ENCODE data around the gene HAS3.
"Not testable (repeated sequence)": the region's sequence is repeated elsewhere in the genome, so short reads cannot be mapped to it uniquely, and the experiment has no call there.

Gene HAS3

DNA sequence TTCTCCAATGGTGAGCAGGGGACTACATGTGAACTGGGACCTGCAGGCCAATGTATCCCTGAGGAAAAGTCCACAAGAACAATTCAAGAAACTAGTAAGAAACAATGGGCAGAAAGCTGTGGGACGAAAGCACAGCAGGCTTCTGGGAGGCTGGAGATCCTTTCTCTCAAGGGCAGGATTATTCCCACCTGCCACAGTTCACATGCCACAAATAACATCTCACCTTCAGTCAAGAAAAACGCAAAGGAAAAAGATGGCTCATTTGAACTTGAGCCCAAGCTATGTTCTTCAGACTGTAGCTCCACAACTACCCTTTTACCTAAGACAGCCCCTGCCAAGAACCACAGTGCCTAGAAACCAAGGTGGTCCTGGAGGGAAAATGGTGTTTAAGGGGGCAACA lies 13.0 kb downstream of the HAS3 start:
- no peak for DNase-seq

DNA sequence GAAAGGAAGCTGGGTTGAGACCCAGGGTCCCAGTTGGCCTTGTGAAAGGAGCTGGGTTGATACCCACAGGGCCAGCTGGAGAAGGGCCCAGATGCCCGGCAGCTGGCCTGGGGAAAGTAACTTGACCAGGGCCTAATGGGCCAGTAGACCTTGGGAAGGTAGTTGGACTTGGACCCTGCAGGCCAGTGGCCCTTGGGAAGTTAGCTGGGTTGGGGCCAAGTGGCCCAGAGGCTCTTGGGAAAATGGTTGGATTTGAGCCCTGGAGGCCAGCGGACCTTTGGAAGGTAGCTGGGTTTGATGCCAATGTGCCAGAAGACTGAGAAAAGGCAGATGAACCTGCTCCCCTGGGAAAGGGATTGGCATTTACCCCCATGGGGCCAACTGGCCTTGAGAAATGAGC lies 13.5 kb downstream of the HAS3 start:
- DNase-seq, result no peak

DNA sequence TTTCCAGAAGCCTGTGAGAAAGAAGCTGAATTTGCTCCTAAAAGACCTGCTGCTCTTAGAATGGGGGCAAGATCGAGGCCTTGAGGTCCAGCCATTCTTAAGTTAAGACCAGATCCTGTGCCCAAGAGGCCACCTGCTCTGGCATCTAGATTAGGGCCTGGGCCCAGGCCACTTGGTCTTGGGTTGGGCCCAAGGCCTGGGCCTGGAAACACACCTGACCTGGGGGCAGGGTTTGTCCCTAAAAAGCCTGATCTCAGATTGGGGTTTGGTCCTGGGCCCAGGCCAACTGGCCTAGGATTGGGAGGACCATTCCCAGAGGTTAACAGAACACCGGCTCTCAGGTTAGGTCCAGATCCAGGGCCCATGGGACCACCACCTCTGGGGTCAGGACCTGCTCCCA lies 14.1 kb downstream of the HAS3 start:
- no peak for DNase-seq

DNA sequence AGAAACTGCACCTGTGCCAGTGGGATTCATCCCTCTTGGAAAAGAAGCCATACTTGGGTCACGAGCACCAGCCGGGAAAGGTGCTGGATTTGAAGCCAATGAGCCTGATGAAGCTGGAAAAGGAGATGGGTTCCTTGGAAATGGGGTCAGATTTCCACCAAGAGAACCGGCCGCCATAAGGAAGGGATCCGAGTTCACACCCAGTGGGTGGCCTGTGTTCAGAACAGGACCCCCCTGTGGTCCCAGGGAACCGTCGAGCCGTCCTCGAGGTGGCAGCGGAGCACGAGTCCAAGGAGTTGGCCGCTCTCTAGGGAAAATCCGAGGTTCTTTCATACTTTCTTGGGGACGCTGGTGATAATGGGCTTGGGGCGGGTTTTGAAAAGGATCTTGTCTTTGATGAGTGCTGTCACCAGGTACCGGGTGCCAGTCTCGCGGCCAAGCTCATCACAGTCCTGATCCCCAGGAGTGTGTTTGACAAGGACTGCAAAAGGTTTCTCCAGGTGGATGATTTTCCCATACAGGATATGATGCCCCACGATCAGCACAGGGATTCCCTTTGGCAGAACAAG lies 14.7 kb downstream of the HAS3 start:
- no peak for DNase-seq

DNA sequence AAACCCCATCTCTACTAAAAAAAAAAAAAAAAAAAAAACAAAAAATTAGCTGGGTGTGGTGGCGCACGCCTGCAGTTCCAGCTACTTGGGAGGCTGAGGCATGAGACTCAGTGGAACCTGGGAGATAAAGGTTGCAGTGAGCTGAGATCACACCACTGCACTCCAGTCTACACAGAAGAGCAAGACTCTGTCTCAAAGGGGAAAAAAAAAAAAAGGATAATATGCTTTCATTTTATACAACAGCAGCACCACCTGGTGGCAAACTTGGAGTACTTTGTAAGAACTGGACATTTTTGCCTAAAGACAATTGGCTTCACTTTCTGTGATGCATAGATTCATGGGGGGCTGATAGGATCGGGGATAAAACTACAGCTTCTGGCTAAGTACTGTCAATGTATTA lies 18.5 kb downstream of the HAS3 start:
- DNase-seq, result no peak

DNA sequence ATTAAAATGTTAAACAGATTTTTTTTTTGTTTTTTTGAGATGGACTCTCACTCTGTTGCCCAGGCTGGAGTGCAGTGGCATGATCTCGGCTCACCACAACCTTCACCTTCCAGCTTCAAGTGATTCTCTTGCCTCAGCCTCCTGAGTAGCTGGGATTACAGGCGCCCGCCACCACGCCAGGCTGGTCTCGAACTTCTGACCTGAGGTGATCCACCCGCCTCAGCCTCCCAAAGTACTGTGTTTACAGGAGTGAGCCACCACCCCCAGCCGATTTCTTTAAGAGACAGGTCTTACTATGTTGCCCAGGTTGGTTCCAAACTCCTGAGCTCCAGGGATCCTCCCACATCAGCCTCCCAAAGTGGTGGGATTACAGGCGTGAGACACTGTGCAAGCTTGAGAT lies 19.0 kb downstream of the HAS3 start:
- DNase-seq, result not testable (repeated sequence)

DNA sequence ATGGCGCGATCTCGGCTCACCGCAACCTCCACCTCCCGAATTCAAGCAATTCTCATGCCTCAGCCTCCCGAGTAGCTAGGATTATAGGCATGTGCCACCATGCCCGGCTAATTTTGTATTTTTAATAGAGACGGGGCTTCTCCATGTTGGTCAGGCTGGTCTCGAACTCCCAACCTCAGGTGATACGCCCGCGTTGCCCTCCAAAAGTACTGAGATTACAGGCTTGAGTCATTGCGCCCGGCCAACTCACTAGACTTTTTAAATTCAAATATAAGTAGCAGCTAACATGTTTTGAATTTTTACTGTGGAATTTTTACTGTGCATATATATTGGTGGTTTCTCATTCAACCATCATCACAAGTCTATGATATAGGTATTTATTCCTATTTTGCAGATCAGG lies 19.5 kb downstream of the HAS3 start:
- not testable (repeated sequence) for DNase-seq

DNA sequence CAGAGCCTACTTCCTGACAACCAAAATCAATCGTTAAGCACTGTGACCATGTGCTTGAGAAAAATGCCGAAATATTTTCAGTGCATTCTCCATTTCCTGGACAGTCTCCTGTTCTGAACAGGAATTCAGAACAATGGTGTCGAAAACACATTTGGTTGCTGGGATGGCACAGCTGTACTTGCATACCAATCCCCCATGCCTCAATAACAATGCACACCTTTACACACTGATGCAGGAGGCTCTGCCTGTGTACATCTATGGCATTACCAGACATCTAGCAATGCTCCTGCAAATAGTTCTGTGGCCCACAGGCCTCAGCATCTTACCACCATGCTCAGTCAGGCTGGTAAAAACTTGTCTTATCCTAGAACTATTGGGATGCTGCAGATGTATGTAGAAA lies 20.8 kb downstream of the HAS3 start:
- DNase-seq, result no peak

DNA sequence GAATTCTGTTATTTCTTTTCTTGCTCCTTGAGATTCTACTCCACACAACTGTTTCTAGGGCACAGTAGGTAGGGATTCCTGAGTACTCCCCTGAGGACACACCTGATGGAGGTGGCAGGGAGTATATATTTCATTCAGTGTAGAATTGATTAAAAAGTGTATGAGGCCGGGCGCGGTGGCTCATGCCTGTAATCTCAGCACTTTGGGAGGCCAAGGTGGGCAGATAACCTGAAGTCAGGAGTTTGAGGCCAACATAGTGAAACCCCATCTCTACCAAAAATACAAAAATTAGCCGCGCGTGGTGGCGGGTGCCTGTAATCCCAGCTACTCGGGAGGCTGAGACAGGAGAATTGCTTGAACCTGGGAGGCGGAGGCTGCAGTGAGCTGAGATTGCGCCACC lies 21.3 kb downstream of the HAS3 start:
- DNase-seq, result not testable (repeated sequence)

DNA sequence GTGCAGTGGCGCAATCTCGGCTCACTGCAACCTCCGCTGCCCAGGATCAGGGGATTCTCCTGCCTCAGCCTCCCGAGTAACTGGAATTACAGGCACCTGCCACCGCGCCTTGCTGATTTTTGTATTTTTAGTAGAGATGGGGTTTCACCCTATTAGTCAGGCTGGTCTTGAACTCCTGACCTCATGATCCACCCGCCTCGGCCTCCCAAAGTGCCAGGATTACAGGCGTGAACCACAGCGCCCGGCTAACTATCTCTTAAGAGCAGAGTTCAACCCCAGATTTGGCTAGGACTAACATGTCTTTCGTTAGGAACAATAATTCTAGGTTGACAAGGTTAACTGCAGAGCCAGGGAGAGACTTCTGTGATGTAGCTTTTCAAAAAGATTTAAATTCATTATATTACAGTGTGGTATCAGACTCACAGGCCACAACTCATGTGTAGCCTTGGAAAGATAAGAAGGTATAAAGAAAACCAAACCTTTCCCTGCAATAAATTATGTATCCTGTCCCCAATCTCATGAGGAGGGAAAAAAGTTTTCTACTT lies 22.6 kb downstream of the HAS3 start:
- DNase-seq, result no peak

DNA sequence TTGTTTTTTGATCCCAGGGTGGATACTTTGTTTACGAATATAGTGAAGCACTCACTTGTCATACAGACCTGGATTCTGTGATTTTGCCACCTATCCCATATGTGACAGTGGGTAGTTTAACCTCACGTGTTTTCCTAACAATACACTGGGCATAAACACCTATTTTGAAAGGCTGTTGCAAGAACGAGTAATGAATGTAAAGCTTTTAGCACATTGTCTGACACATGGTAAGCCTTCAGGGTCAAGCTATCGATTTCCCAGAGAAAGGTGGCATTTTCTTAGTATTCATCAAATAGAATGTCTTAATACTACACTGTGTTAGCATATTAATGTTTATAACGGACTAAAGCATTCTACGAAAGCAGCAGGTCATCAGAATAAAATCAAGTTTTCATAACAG lies 25.0 kb downstream of the HAS3 start:
- no peak for DNase-seq

DNA sequence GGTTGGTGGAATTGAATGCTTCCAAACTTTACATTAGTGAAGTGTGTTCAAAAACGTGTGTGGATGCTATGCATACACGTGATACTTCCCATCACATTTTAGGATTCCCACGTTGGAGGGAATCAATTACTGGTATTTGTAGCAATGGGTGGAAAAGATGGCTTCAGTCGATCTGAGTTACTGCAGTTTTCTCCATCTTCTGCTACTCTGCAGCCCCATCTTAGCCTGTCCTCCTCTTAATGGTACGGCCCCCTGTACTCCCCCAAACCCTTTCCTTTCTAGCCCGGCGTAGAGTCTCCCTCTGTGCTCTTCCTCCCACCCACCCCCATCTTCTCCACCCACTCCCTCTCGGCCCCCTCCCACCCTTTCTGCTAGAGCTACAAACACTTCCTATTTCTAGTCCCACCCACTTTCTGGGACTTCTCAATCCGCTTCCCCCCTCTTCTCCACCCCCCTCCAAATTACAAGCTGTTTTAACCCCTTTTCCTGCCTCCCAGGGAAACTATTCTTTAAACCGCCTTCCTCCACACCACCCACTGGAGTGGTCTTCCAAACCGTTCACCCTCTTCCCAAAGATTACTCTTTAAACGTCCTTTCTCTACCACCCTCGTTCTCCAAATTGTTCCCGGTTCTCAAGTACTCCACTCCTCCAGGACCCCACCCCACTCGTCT lies 25.9 kb downstream of the HAS3 start:
- no peak for DNase-seq

DNA sequence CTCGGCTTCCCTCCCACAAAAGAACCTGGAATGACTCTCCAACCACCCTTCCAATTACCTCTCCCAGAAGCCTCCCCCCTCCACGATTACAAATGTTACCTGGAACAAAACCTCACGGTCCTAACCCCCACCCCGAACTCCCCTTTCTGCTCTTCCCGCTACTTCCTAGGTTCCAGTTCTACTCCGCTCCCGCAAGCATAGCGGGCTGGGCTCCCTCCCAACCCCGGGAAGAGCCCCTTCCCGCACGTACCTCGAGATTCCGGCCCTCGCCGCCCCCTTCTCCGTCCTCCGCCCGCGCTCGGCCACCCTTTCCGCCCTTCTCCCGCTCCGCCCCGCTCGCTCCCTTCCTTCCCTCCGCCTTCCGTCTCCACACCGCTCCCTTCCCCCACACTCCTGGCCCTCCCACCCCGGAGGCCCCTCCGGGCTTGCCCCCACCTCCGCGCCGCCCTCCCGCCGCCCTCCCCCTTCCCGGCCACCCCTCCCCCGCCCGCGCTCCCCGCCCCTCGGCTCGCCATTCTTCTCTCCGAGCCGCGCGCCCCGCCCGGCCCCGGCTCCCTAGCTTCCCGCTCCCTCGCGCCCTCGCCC lies 26.5 kb downstream of the HAS3 start:
- DNase-seq, result peak; percentile 54

DNA sequence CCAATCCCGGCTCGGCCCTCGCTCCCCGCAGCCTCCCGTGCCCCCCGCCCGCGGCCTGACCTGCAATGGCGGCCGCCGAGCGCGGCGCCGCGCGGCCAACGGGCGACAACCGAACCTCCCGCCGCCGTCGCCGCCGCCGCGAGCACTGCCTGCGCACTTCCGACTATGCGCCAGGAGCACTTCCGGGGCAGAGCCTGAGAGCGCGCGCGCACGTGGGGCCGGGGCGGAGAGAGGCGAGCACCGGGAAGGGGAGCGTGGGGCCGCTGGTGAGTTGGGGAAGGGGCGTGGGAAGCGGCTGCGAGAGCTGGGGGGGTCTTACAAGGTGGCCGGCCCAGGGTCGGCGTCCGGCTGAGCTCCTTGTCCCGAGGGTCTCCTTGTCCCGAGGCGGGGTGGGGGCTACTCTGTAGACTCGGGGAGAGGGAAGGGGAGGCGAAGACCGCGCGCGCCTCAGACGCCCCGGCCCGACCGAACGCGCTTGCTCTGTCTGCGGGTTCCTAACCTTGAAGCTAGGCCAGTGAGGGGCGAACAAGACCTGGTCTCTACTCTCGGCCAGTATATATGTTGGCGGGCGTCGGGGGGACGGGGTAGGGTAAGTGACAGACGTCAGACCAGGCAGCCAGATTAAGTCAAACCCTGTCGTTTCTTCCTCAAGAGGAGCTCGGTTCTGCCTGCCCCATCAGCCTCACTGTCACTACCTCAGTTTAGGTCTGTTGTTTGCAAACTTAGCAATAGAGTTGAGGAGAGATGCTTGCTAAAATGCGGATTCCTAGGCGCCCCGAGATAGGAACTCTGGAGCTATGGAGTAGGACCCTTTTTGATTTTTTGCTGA lies 27.2 kb downstream of the HAS3 start, which contains the start of the genes CHTF8 and UTP4:
Gene CHTF8, minus strand, starts transcription at position 165 of the 829 bp plus-strand sequence. CDS start 11,130 bp downstream, outside the sequence.
Gene UTP4, plus strand, starts transcription at position 226 of the 829 bp plus-strand sequence. CDS start 811 bp downstream, outside the sequence.
- peak; percentile 79 for DNase-seq

DNA sequence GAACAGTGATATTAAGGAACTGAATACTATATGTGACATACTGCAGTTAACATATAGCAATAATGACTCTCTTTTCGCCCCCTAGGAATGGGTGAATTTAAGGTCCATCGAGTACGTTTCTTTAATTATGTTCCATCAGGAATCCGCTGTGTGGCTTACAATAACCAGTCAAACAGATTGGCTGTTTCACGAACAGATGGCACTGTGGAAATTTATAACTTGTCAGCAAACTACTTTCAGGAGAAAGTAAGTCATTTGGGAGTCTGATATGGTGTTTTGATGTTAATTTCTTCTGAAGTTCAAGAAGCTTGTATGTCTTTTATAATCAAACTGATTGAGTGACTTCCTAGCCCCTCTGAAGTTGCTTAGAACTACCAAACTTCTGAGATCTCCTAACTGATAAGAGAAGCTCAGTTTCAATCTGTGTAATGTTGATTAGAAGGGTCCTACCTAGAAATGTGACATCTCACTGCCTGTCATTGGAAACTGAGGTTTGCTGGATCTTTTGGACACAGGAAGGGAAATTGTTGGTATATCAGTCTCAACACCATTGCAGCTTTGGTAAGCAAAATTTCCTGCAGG lies 28.0 kb downstream of the HAS3 start:
- no peak for DNase-seq

DNA sequence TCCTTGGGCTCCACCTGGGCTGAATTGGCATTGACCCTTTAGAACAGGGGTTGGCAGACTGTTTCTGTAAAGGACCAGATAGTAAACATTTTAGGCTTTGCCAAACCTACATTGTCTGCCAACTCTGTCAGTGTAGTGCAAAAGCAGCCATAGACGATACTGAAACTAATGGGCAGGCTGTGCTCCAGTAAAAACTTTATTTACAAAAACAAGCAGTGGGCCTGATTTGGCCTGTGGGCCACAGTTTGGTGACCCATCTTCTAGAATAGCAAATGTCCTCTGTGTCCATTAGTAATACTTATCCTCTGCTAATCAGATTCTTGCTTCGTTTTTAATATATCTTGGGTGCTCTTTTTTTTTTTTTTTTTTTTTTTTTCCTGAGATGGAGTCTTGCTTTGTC lies 33.2 kb downstream of the HAS3 start:
- no peak for DNase-seq

DNA sequence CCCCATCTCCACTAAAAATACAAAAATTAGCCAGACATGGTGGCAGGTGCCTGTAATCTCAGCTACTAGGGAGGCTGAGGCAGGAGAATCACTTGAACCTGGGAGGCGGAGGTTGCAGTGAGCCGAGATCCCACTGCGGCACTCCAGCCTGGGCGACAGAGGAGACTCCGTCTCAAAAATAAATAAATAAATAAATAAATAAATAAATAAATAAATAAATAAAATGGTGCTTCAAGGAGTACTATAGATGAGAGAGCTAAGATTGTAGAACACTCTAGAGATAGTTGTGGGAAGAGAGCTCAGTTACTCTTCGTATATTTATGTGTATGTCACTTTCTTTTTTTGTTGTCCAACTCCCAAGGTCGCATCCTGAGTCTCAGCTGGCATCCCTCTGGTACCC lies 34.0 kb downstream of the HAS3 start:
- DNase-seq, result not testable (repeated sequence)

DNA sequence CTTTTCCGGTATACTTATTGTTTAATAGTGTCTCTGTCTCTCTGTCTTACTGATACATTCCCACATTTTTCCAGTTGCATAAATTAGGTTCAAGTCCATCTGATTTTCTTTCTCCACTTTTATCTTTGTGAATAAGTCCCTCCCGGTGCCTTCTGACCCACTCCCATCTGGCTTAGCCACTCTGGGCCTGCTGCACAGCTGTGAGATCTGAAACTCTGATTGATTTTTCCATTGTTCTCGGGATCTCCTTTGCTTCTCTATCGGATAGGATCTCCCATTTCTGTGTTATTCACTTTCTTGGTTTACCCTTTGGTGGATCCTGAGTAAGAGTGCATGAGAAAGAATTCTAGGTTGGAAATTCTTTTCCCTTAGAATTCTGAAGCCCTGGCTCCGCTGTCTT lies 35.6 kb downstream of the HAS3 start:
- no peak for DNase-seq

DNA sequence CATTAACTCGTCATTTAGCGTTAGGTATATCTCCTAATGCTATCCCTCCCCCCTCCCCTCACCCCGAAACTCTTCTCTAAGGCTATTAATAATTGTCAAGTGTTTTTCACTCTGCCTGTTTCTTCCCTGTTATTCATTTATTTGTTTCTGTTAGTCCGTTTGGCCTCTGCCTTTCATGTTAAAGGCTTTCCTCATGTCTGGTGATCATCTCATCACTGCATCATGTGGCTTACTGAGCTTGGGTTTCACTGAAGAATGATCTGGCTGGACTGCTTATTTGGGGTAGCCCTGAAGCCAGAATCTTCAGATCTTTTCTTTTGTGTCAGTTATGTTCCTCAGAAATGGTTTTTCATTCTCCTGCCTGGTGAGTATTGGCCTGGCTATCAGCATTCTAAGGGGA lies 36.5 kb downstream of the HAS3 start:
- DNase-seq, result no peak

DNA sequence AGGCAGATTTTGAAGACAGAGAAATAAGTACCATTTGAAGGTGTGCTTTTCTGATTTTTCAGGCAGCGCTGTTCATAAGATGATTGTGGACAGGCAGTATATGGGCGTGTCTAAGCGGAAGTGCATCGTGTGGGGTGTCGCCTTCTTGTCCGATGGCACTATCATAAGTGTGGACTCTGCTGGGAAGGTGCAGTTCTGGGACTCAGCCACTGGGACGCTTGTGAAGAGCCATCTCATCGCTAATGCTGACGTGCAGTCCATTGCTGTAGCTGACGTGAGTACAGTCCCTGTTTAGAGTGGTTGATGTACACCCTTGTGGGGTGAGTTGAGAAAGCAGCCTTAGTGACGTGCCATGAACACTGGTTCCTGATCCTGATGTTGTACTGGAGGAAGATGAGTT lies 37.7 kb downstream of the HAS3 start:
- DNase-seq, result no peak

DNA sequence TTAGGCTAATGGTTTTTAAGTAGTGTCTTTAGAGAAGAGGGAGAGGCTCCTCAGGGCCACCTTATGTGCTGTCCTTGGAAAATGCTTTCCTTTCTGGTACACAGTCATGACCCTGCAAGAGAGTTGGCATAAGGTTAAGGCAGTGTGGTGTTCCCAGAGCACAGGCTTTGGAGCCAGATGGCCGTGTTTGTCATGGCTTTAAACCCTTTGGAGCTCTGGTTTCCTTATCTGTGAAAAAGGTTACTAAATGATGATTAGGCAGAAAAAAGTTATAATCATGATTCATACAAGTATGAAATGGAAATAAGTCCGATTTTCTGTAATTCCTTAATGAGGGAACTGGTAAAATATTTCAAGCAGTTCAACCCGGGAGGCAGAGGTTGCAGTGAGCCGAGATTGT lies 40.2 kb downstream of the HAS3 start:
- DNase-seq, result no peak

DNA sequence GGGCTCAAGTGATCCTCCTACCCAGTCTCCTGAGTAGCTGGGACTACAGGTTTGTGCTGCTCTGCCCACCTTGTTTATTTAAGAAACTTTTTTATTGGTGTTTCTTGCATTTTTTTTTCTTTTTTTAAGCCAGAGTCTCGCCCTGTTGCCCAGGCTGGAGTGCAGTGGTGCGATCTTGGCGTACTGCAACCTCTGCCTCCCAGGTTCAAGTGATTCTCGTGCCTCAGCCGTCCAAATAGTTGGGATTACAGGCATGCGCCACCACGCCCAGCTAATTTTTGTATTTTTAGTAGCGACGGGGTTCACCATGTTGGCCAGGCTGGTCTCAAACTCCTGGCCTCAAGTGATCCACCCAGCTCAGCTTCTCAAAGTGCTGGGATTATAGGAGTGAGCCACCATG lies 44.2 kb downstream of the HAS3 start:
- not testable (repeated sequence) for DNase-seq

Measured in activated effector memory CD4-positive, alpha-beta T cell treated with Interleukin-2 at 50 U/mL for 16 hours (primary cell).